A204.1 (cell line): ENCODE results near the gene ADARB1.

Experiments
- FAIRE-seq: peaks from 2 replicates; lab custom pipeline; 2012; peaks lifted over from hg19 to GRCh38; lab: Jason Lieb, UNC

The ADARB1 gene

GRCh38 chr21:45095505-45095904, 21.1 kb downstream of the ADARB1 start:
- FAIRE-seq = no peak

- FAIRE-seq = no peak
Observed at GRCh38 chr21:45096217-45096616, 21.8 kb downstream of the ADARB1 start.

- FAIRE-seq = no peak
Observed at GRCh38 chr21:45097827-45098387, 23.5 kb downstream of the ADARB1 start.

GRCh38 chr21:45098867-45099266, 24.5 kb downstream of the ADARB1 start:
- no peak for FAIRE-seq

- no peak for FAIRE-seq
Observed at GRCh38 chr21:45099571-45099970, 25.2 kb downstream of the ADARB1 start.

GRCh38 chr21:45100866-45101265, 26.5 kb downstream of the ADARB1 start:
- FAIRE-seq = no peak

- FAIRE-seq = no peak
Observed at GRCh38 chr21:45102391-45102932, 28.1 kb downstream of the ADARB1 start.

GRCh38 chr21:45103971-45104520, 29.7 kb downstream of the ADARB1 start:
- no peak for FAIRE-seq

GRCh38 chr21:45104560-45104959, 30.2 kb downstream of the ADARB1 start:
- no peak for FAIRE-seq

GRCh38 chr21:45105906-45106485, 31.6 kb downstream of the ADARB1 start:
- no peak for FAIRE-seq

GRCh38 chr21:45108034-45108790, 33.8 kb downstream of the ADARB1 start:
- FAIRE-seq = no peak

GRCh38 chr21:45108808-45109781, 34.7 kb downstream of the ADARB1 start:
- FAIRE-seq = no peak

- FAIRE-seq = no peak
Observed at GRCh38 chr21:45109831-45110492, 35.6 kb downstream of the ADARB1 start.

- no peak for FAIRE-seq
Observed at GRCh38 chr21:45110873-45111624, 36.7 kb downstream of the ADARB1 start.

- FAIRE-seq = no peak
Observed at GRCh38 chr21:45111703-45112102, 37.3 kb downstream of the ADARB1 start.

- no peak for FAIRE-seq
Observed at GRCh38 chr21:45112371-45112770, 38.0 kb downstream of the ADARB1 start.

- no peak for FAIRE-seq
Observed at GRCh38 chr21:45113543-45113942, 39.2 kb downstream of the ADARB1 start.

- no peak for FAIRE-seq
Observed at GRCh38 chr21:45114072-45114471, 39.7 kb downstream of the ADARB1 start.

GRCh38 chr21:45114475-45114874, 40.1 kb downstream of the ADARB1 start:
- no peak for FAIRE-seq

- FAIRE-seq = no peak
Observed at GRCh38 chr21:45115141-45115540, 40.8 kb downstream of the ADARB1 start.

- FAIRE-seq = no peak
Observed at GRCh38 chr21:45116066-45116465, 41.7 kb downstream of the ADARB1 start.
